SU-DHL-6 (cell line): ENCODE measurements around the gene PRR23E.

Experiments used
- CTCF ChIP-seq: fragments of 200-600 bp; sonication (generic); IDR thresholded peaks from one replicate; pipeline ENCODE4 v1.5.1; 2017; ENCODE audit warnings: antibody characterized with exemption, mild to moderate bottlenecking, low read length, moderate library complexity; ENCODE audit not compliant: insufficient read depth, poor library complexity, severe bottlenecking
- EZH2phosphoT487 ChIP-seq: fragments of 200-600 bp; sonication (generic), shearing (Covaris generic); conservative IDR thresholded peaks from 2 replicates; pipeline ENCODE4 v1.6.1; 2018; ENCODE audit warnings: mild to moderate bottlenecking, antibody characterized with exemption, low read length, moderate library complexity, mixed read lengths

- TF ChIP-seq CTCF (no peak), EZH2phosphoT487 (no peak)
These were observed 42.2 kb upstream of the PRR23E start for GRCh38 chr3:127150513-127151250.
